ENCODE measurements around the gene PRKAB1. TPM values are rescaled to one million over a fixed set of nuclear protein-coding genes. Genes with fewer than 3 reads are reported as not detected.

The PRKAB1 gene
- total RNA-seq, 1 experiment from 2014 or later = 42.2 TPM

GRCh38 chr12:119720349-119720748 lies 52.4 kb downstream of the PRKAB1 start:
- Histone ChIP-seq H3K79me1 (ENCODE audit: insufficient read depth, low read depth, low read length, poor library complexity, severe bottlenecking) (no peaks in the 10 kb centered on the region), H3K4me2 (ENCODE audit: insufficient read depth, insufficient read length, low read length) (no peak overlapping the region), H3K79me2 (ENCODE audit: insufficient read depth, low read length) (no peaks in the 10 kb centered on the region), H3K23ac (ENCODE audit: insufficient read length, low read depth, low read length) (no peak overlapping the region), H3K27me3 (ENCODE audit: insufficient read depth, low read length) (no peaks in the 10 kb centered on the region), H2BK20ac (ENCODE audit: low read depth, low read length, poor library complexity, severe bottlenecking) (no peak overlapping the region), H3K27ac (ENCODE audit: insufficient read length, low read depth, low read length) (no peak overlapping the region), H3K14ac (ENCODE audit: insufficient read depth, low read length) (no peak overlapping the region), H2BK15ac (ENCODE audit: low read depth, low read length) (no peak overlapping the region), H2AFZ (ENCODE audit: low read length) (no peak overlapping the region), H2AK5ac (ENCODE audit: insufficient read length, low read length) (no peak overlapping the region), H2BK12ac (ENCODE audit: insufficient read length, low read depth, low read length) (no peak overlapping the region), H3K9ac (ENCODE audit: extremely low read depth, insufficient read length, low read length) (no peak overlapping the region), H4K5ac (ENCODE audit: insufficient read length, low read depth, low read length) (no peak overlapping the region), H3K23me2 (ENCODE audit: insufficient read length, low read depth, low read length, poor library complexity, severe bottlenecking) (no peaks in the 10 kb centered on the region), H3K9me3 (ENCODE audit: control insufficient read depth, low read depth, low read length) (no peaks in the 10 kb centered on the region), H3K4ac (ENCODE audit: low read depth, low read length) (no peak overlapping the region), H3K4me1 (ENCODE audit: insufficient read depth, low read length) (no peaks in the 10 kb centered on the region), H4K20me1 (ENCODE audit: control insufficient read depth, insufficient read depth, insufficient read length) (no peaks in the 10 kb centered on the region), H3K18ac (ENCODE audit: insufficient read length, low read depth, low read length) (no peak overlapping the region), H4K8ac (replicated peaks; ENCODE audit: insufficient read length, low read depth, low read length) (no peak overlapping the region), H2BK5ac (ENCODE audit: insufficient read length, low read length) (no peak overlapping the region), H4K91ac (ENCODE audit: insufficient read length, low read depth, low read length) (no peak overlapping the region), H3K56ac (ENCODE audit: insufficient read length, low read depth, low read length) (no peak overlapping the region), H2BK120ac (ENCODE audit: low read depth, low read length, poor library complexity, severe bottlenecking) (no peak overlapping the region), H3T11ph (ENCODE audit: low read length) (no peak overlapping the region)
- no peak for DNase-seq
- H3K4me3 Mint-ChIP-seq = no peak overlapping the region
- TF ChIP-seq CTCF (conservative IDR thresholded peaks at IDR 0.05) = no peak
- H3K9me3 Mint-ChIP-seq = no peaks in the 10 kb centered on the region
- peaks cover 15 to 62% (median 31%) of the 10 kb centered on the region in 3 experiments; a peak in 6 of 7 replicates for H3K36me3 Mint-ChIP-seq (ENCODE audit: insufficient read depth in 1 of 3, low read depth in 3 of 3)
- H3K27me3 Mint-ChIP-seq (ENCODE audit: low read depth) = no peaks in the 10 kb centered on the region
- H3K4me1 Mint-ChIP-seq = peaks cover 0 to 5% of the 10 kb centered on the region in 2 experiments; a peak in 1 of 4 replicates
- H3K27ac Mint-ChIP-seq = no peak overlapping the region

All from H9 (cell line).